Measurements from ENCODE around the gene PCDH9. TPM values are rescaled to one million over a fixed set of nuclear protein-coding genes. Genes with fewer than 3 reads are reported as not detected.

PCDH9 gene
- total and polyA plus RNA-seq, 2 experiments from 2014 or later = 0.56 to 0.76 TPM

- no peaks in the 10 kb centered on the region for H3K4me1 ChIP-seq (ENCODE audit: insufficient read depth)
- 13 to 17% methylated on average over 2 of the region's 2 CpGs for WGBS, 2 experiments (ENCODE audit: low coverage in 1 of 2, low lambda C conversion rate in 2 of 2, missing lambda C conversion rate in 2 of 2)
- H3K36me3 ChIP-seq (ENCODE audit: low read depth) = no peaks in the 10 kb centered on the region
- H3K9me3 ChIP-seq (ENCODE audit: low read depth) = no peaks in the 10 kb centered on the region
- H2AFZ ChIP-seq = no peak overlapping the region
- H3K9me2 ChIP-seq (ENCODE audit: insufficient read depth) = no peaks in the 10 kb centered on the region
- no peak overlapping the region for H3K9ac ChIP-seq
- H4K20me1 ChIP-seq (ENCODE audit: insufficient read depth) = no peaks in the 10 kb centered on the region
- H3K27me3 ChIP-seq (replicated peaks; ENCODE audit: insufficient read depth) = no peaks in the 10 kb centered on the region
- no peak overlapping the region for H3K27ac ChIP-seq
- H3K79me2 ChIP-seq (ENCODE audit: insufficient read depth) = no peaks in the 10 kb centered on the region
- in situ Hi-C loops (cut with MboI) = no loop called here
- H3K4me3 ChIP-seq = no peak overlapping the region
- no peak overlapping the region for H3K4me2 ChIP-seq (ENCODE audit: unreplicated experiment)
- TF ChIP-seq EZH2phosphoT487 (IDR thresholded peaks at IDR 0.05; ENCODE audit: insufficient read depth, low read depth) (no peak), EZH2 (IDR thresholded peaks at IDR 0.05; ENCODE audit: insufficient read depth, poor library complexity, severe bottlenecking) (no peak)
- no peak for DNase-seq
- no peaks in the 10 kb centered on the region for H3F3A ChIP-seq (ENCODE audit: insufficient read depth)
Observed at GRCh38 chr13:66842766-66843165, 387.4 kb downstream of the PCDH9 start.

DNA sequence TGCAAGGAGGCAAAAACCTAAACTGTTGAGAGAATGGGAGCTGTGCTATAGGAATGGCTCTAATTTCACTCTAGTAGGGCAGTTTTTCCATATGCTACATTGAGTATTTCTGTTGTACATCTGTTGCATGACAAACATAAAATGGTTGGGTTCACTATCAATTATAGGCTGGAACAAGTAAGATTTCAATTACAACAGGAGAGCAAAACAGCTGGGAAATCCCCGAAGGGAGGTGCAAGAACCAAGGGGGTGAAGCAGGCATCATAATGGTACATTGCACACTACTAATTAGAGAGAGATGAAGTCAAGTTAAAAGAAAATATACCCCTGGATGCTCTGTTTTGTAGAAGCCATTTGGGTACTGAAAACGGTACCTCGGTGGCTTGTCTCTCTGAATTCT lies 389.5 kb downstream of the PCDH9 start:
- Histone ChIP-seq H3K27ac (no peak overlapping the region), H3K9ac (no peak overlapping the region), H3K4me1 (ENCODE audit: insufficient read depth) (no peaks in the 10 kb centered on the region), H3K4me3 (no peak overlapping the region), H3K79me2 (ENCODE audit: insufficient read depth) (no peaks in the 10 kb centered on the region), H2AFZ (no peak overlapping the region), H3F3A (ENCODE audit: insufficient read depth) (no peaks in the 10 kb centered on the region), H4K20me1 (ENCODE audit: insufficient read depth) (no peaks in the 10 kb centered on the region), H3K36me3 (ENCODE audit: low read depth) (no peaks in the 10 kb centered on the region), H3K9me3 (ENCODE audit: low read depth) (no peaks in the 10 kb centered on the region), H3K4me2 (ENCODE audit: unreplicated experiment) (no peak overlapping the region), H3K9me2 (ENCODE audit: insufficient read depth) (no peaks in the 10 kb centered on the region), H3K27me3 (replicated peaks; ENCODE audit: insufficient read depth) (no peaks in the 10 kb centered on the region)
- TF ChIP-seq EZH2 (IDR thresholded peaks at IDR 0.05; ENCODE audit: insufficient read depth, poor library complexity, severe bottlenecking) (no peak), EZH2phosphoT487 (IDR thresholded peaks at IDR 0.05; ENCODE audit: insufficient read depth, low read depth) (no peak)
- 23 to 25% methylated on average over 3 of the region's 3 CpGs for WGBS, 2 experiments (ENCODE audit: low coverage in 1 of 2, low lambda C conversion rate in 2 of 2, missing lambda C conversion rate in 2 of 2)
- in situ Hi-C loops (cut with MboI) = no loop called here
- DNase-seq = no peak

DNA sequence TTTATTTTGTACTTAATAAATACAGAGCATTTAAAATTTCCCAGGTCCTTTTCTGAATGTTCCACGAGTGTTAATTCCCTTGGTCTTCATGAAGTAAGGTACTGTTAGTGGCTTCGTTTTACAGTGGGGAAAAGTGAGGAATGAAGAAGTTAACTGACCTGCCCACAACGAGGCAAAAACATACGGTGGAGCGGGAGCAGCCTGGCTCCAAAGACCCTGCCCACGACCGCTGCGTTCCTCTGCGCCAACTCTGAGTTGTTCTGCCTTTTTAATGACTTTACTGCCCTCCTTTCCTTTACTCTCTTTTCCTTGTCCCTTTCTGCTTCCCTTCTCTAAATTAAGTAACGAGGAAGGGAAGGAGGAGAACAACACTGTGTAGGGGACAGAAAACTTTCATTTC lies 392.9 kb downstream of the PCDH9 start:
- Histone ChIP-seq H3K36me3 (ENCODE audit: low read depth) (no peaks in the 10 kb centered on the region), H3K4me2 (ENCODE audit: unreplicated experiment) (no peak overlapping the region), H3K79me2 (ENCODE audit: insufficient read depth) (no peaks in the 10 kb centered on the region), H3K9ac (no peak overlapping the region), H3K9me3 (ENCODE audit: low read depth) (no peaks in the 10 kb centered on the region), H3K4me1 (ENCODE audit: insufficient read depth) (no peaks in the 10 kb centered on the region), H4K20me1 (ENCODE audit: insufficient read depth) (no peaks in the 10 kb centered on the region), H3K9me2 (ENCODE audit: insufficient read depth) (no peaks in the 10 kb centered on the region), H3K27me3 (replicated peaks; ENCODE audit: insufficient read depth) (no peaks in the 10 kb centered on the region), H3K4me3 (no peak overlapping the region), H3F3A (ENCODE audit: insufficient read depth) (no peaks in the 10 kb centered on the region), H2AFZ (no peak overlapping the region), H3K27ac (no peak overlapping the region)
- WGBS, 2 experiments (ENCODE audit: low coverage in 1 of 2, low lambda C conversion rate in 2 of 2, missing lambda C conversion rate in 2 of 2) = 37 to 38% methylated on average over 10 of the region's 10 CpGs
- no peak for DNase-seq
- in situ Hi-C loops (cut with MboI) = no loop called here
- TF ChIP-seq EZH2phosphoT487 (IDR thresholded peaks at IDR 0.05; ENCODE audit: insufficient read depth, low read depth) = no peak

DNA sequence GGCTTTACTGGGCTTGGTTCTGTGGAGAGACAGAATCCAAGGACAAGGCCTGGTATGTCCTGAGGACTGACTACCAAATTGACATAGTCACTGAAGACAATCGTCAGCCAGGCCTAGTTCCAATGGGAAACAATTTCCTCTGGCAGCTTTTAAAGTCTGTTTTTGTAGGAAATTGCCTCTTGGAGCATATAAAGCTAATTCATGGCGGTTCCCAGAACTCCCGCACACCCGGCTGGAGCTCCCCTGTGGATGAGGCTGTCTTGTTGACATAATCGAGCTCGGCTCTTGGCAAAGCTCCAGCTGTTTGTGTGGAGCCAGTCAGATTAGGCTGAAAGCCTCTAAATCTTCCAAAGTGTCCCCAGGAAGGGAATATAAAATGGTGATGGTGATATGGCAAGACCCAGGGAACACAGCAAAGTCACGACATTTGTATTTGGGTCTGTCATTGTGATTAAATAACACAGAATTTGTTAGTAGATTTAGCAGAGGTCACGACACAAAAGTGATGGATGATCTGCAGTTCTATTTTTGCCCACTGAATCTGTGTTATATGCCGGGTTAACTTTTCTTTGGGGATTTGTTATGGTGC lies 395.0 kb downstream of the PCDH9 start:
- in situ Hi-C loops (cut with MboI) = no loop called here

More for the DNA sequence above, 395.0 kb downstream of the PCDH9 start:
- H3K9me2 ChIP-seq (ENCODE audit: insufficient read depth) = no peaks in the 10 kb centered on the region
- H2AFZ ChIP-seq = no peak overlapping the region
- no peaks in the 10 kb centered on the region for H3K79me2 ChIP-seq (ENCODE audit: insufficient read depth)
- no peaks in the 10 kb centered on the region for H3K36me3 ChIP-seq (ENCODE audit: low read depth)
- no peak overlapping the region for H3K4me3 ChIP-seq
- no peaks in the 10 kb centered on the region for H3K4me1 ChIP-seq (ENCODE audit: insufficient read depth)
- no peak overlapping the region for H3K4me2 ChIP-seq (ENCODE audit: unreplicated experiment)
- WGBS, 2 experiments (ENCODE audit: low coverage in 1 of 2, low lambda C conversion rate in 2 of 2, missing lambda C conversion rate in 2 of 2) = 12 to 14% methylated on average over 9 of the region's 9 CpGs
- H3F3A ChIP-seq (ENCODE audit: insufficient read depth) = no peaks in the 10 kb centered on the region
- H3K9me3 ChIP-seq (ENCODE audit: low read depth) = no peaks in the 10 kb centered on the region
- no peaks in the 10 kb centered on the region for H3K27me3 ChIP-seq (replicated peaks; ENCODE audit: insufficient read depth)
- no peak overlapping the region for H3K27ac ChIP-seq
- DNase-seq = no peak
- TF ChIP-seq EZH2phosphoT487 (IDR thresholded peaks at IDR 0.05; ENCODE audit: insufficient read depth, low read depth) (no peak), EZH2 (IDR thresholded peaks at IDR 0.05; ENCODE audit: insufficient read depth, poor library complexity, severe bottlenecking) (no peak)
- H3K9ac ChIP-seq = no peak overlapping the region
- H4K20me1 ChIP-seq (ENCODE audit: insufficient read depth) = no peaks in the 10 kb centered on the region
